Stimulated activated CD8-positive, alpha-beta memory T cell treated with anti-CD3 and anti-CD28 coated beads, Interleukin-4, amount 100 ng/mL, for 24 hours (primary cell): Measurements from ENCODE around the gene ZFPL1.
A peak's percentile ranks its signal among the peaks of the same experiment; 100 is the strongest.

Source experiments
- DNase-seq: peaks from one replicate; pipeline ENCODE4 v3.0.0-alpha.2; 2020; ENCODE audit warnings: low read depth

The ZFPL1 gene

GRCh38 chr11:65083834-65084597 is at the start of gene ZFPL1, which contains the start of gene CDCA5:
Gene ZFPL1, plus strand, starts transcription at chr11:65084222. Its CDS starts 477 bp downstream, at chr11:65084699.
Gene CDCA5, minus strand, starts transcription at chr11:65084040. Its CDS starts 62 bp downstream, at chr11:65083978.
- peak; percentile 96 for DNase-seq

GRCh38 chr11:65034423-65034822 is 49.6 kb upstream of the ZFPL1 start:
- no peak for DNase-seq

- no peak for DNase-seq
These were observed 48.4 kb upstream of the ZFPL1 start for GRCh38 chr11:65035579-65035978.

GRCh38 chr11:65036931-65037330 is 47.1 kb upstream of the ZFPL1 start:
- DNase-seq: no peak

GRCh38 chr11:65040520-65040846 is 43.5 kb upstream of the ZFPL1 start:
- no peak for DNase-seq

GRCh38 chr11:65040847-65041622 is 43.0 kb upstream of the ZFPL1 start, which contains the start of gene SAC3D1:
Gene SAC3D1, plus strand, starts transcription at chr11:65041210. Its CDS starts 83 bp downstream, at chr11:65041293.
- DNase-seq: peak; percentile 80

- no peak for DNase-seq
These were observed 41.1 kb upstream of the ZFPL1 start for GRCh38 chr11:65042891-65043290.

GRCh38 chr11:65043881-65044501 is 40.0 kb upstream of the ZFPL1 start:
- DNase-seq: no peak

- no peak for DNase-seq
These were observed 39.0 kb upstream of the ZFPL1 start for GRCh38 chr11:65045061-65045460.

- DNase-seq: no peak
These were observed 38.3 kb upstream of the ZFPL1 start for GRCh38 chr11:65045728-65046127.

GRCh38 chr11:65047581-65048422 is 36.2 kb upstream of the ZFPL1 start:
- no peak for DNase-seq

- DNase-seq: no peak
These were observed 32.6 kb upstream of the ZFPL1 start for GRCh38 chr11:65051398-65051858.

- DNase-seq: no peak
These were observed 30.1 kb upstream of the ZFPL1 start for GRCh38 chr11:65053827-65054508.

GRCh38 chr11:65055538-65055937 is 28.5 kb upstream of the ZFPL1 start:
- DNase-seq: no peak

- DNase-seq: no peak
These were observed 27.0 kb upstream of the ZFPL1 start for GRCh38 chr11:65056999-65057398.

- DNase-seq: no peak
These were observed 26.5 kb upstream of the ZFPL1 start for GRCh38 chr11:65057526-65057925.

- no peak for DNase-seq
These were observed 26.0 kb upstream of the ZFPL1 start for GRCh38 chr11:65058012-65058411.

- DNase-seq: no peak
These were observed 25.5 kb upstream of the ZFPL1 start, which contains the start of gene NAALADL1 for GRCh38 chr11:65058419-65059054. Gene NAALADL1, minus strand, starts transcription at chr11:65058553. Its CDS starts 32 bp downstream, at chr11:65058521.

GRCh38 chr11:65059523-65059922 is 24.5 kb upstream of the ZFPL1 start:
- DNase-seq: no peak
